IMR-90 (cell line): ENCODE measurements around the gene CCDC138. TPM values are rescaled to one million over a fixed set of nuclear protein-coding genes. Genes with fewer than 3 reads are reported as not detected.

Experiments used
- ATAC-seq: fragments of 200-7000 bp; cut with Tn5 transposase; 2 replicates; pipeline ENCODE4 v1.9.1; 2020; ENCODE audit warnings: low read depth, mild to moderate bottlenecking, moderate library complexity
- BruUV-seq: library from RNA; stranded (reverse); fragments of 400-500 nt; replicated peaks from 2 replicates; lab custom pipeline; 2021; lab: Mats Ljungman, UMichigan
- CTCF ChIA-PET: fragments of 300-600 bp; formaldehyde crosslinking; extraction: SDS; loops from one replicate; lab custom pipeline; 2021; ENCODE audit warnings: antibody characterized with exemption; lab: Yijun Ruan, JAX
- POLR2A ChIA-PET: fragments of 300-600 bp; sonication (Branson Sonifier 250); formaldehyde crosslinking; loops from one replicate; lab custom pipeline; 2022; ENCODE audit warnings: antibody characterized with exemption; ENCODE audit not compliant: unreplicated experiment; lab: Charles Lee
- DNase-seq: peaks from one replicate; pipeline ENCODE4 v3.0.0; 2013
- H2AFZ ChIP-seq: replicated peaks from 2 replicates; pipeline ENCODE3; 2013; ENCODE audit warnings: low read length, mild to moderate bottlenecking; ENCODE audit not compliant: poor library complexity
- H2AK5ac ChIP-seq: 2 replicates; pipeline ENCODE4 v1.6.1; 2013; ENCODE audit warnings: low read depth, low read length, inconsistent platforms
- H2AK9ac ChIP-seq: replicated peaks from 2 replicates; pipeline ENCODE3; 2013; ENCODE audit warnings: mild to moderate bottlenecking, low read depth, low read length, moderate library complexity; ENCODE audit not compliant: poor library complexity
- H2BK120ac ChIP-seq: 2 replicates; pipeline ENCODE4 v1.6.1; 2013; ENCODE audit warnings: low read depth, low read length, inconsistent platforms
- H2BK15ac ChIP-seq: 3 replicates; pipeline ENCODE4 v1.6.1; 2013; ENCODE audit warnings: low read depth, low read length, inconsistent platforms
- H2BK20ac ChIP-seq: 2 replicates; pipeline ENCODE4 v1.6.1; 2013; ENCODE audit warnings: low read depth, mild to moderate bottlenecking, inconsistent platforms, low read length, moderate library complexity
- H2BK5ac ChIP-seq: 2 replicates; pipeline ENCODE4 v1.6.1; 2013; ENCODE audit warnings: mild to moderate bottlenecking, low read depth, low read length, inconsistent platforms; ENCODE audit not compliant: poor library complexity, severe bottlenecking
- H3K14ac ChIP-seq: replicated peaks from 2 replicates; pipeline ENCODE4 v1.6.1; 2013; ENCODE audit warnings: low read depth, low read length, inconsistent platforms
- H3K18ac ChIP-seq: 2 replicates; pipeline ENCODE4 v1.6.1; 2013; ENCODE audit warnings: low read depth, low read length, control low read depth
- H3K23ac ChIP-seq: 2 replicates; pipeline ENCODE4 v1.6.1; 2013; ENCODE audit warnings: low read depth, low read length, inconsistent platforms
- H3K27ac ChIP-seq: 2 replicates; pipeline ENCODE4 v1.5.1; 2013; ENCODE audit warnings: mild to moderate bottlenecking, control low read depth, low read length; ENCODE audit not compliant: insufficient read depth
- H3K27me3 ChIP-seq: 2 replicates; pipeline ENCODE4 v1.6.1; 2013; ENCODE audit warnings: low read length; ENCODE audit not compliant: control insufficient read depth, insufficient read depth
- H3K36me3 ChIP-seq: 2 replicates; pipeline ENCODE4 v1.6.1; 2013; ENCODE audit warnings: low read length, mixed read lengths; ENCODE audit not compliant: control insufficient read depth, insufficient read depth
- H3K4ac ChIP-seq: 2 replicates; pipeline ENCODE4 v1.6.1; 2013; ENCODE audit warnings: low read depth, low read length, inconsistent platforms
- H3K4me1 ChIP-seq: 2 replicates; pipeline ENCODE4 v1.6.1; 2013; ENCODE audit warnings: low read length, mixed read lengths; ENCODE audit not compliant: control insufficient read depth, insufficient read depth
- H3K4me2 ChIP-seq: 2 replicates; pipeline ENCODE4 v1.6.1; 2013; ENCODE audit warnings: low read depth, mild to moderate bottlenecking, control low read depth, low read length, moderate library complexity
- H3K4me3 ChIP-seq: 2 replicates; pipeline ENCODE4 v1.5.1; 2013; ENCODE audit warnings: low read depth, mild to moderate bottlenecking, control low read depth, low read length, moderate library complexity; ENCODE audit not compliant: insufficient read depth
- H3K56ac ChIP-seq: 2 replicates; pipeline ENCODE4 v1.6.1; 2013; ENCODE audit warnings: low read length, inconsistent platforms; ENCODE audit not compliant: insufficient read depth; ENCODE audit errors: extremely low read depth
- H3K79me1 ChIP-seq, 2 experiments: 2 replicates each; pipeline ENCODE4 v1.6.1; 2013; ENCODE audit warnings: low read length in 2 of 2, inconsistent platforms in 1 of 2, low read depth in 1 of 2
- H3K9ac ChIP-seq: 2 replicates; pipeline ENCODE4 v1.6.1; 2013; ENCODE audit warnings: low read depth, low read length, control low read depth
- H3K9me1 ChIP-seq: 2 replicates; pipeline ENCODE4 v1.6.1; 2013; ENCODE audit warnings: low read length, inconsistent platforms; ENCODE audit not compliant: insufficient read depth
- H3K9me3 ChIP-seq: 2 replicates; pipeline ENCODE4 v1.6.1; 2013; ENCODE audit warnings: low read length; ENCODE audit not compliant: control insufficient read depth, insufficient read depth
- H4K20me1 ChIP-seq: 2 replicates; pipeline ENCODE4 v1.6.1; 2013; ENCODE audit warnings: low read length, inconsistent platforms; ENCODE audit not compliant: insufficient read depth
- H4K5ac ChIP-seq: 2 replicates; pipeline ENCODE4 v1.6.1; 2013; ENCODE audit warnings: mild to moderate bottlenecking, low read depth, low read length, control low read depth
- H4K8ac ChIP-seq, 2 experiments: 2 replicates each; pipeline ENCODE4 v1.6.1; 2013; ENCODE audit warnings: low read depth in 2 of 2, low read length in 2 of 2, control low read depth in 1 of 2, inconsistent platforms in 1 of 2
- H4K91ac ChIP-seq: 2 replicates; pipeline ENCODE4 v1.6.1; 2013; ENCODE audit warnings: low read depth, low read length, inconsistent platforms; ENCODE audit not compliant: insufficient read depth
- BHLHE40 ChIP-seq: fragments of 150-350 bp; IDR thresholded peaks from 2 replicates; pipeline ENCODE4 v1.6.1; 2016; ENCODE audit warnings: mild to moderate bottlenecking, low read depth, low read length
- CEBPB ChIP-seq: IDR thresholded peaks from 2 replicates; pipeline ENCODE4 v1.6.1; 2012; ENCODE audit warnings: low read depth, low read length, improper control_type of control experiment
- CHD1 ChIP-seq: IDR thresholded peaks from 2 replicates; pipeline ENCODE4 v1.6.1; 2012; ENCODE audit warnings: low read depth, low read length, improper control_type of control experiment
- CTCF ChIP-seq: conservative IDR thresholded peaks from 2 replicates; pipeline ENCODE4 v1.5.1; 2012; ENCODE audit warnings: mild to moderate bottlenecking, low read depth, low read length, improper control_type of control experiment
- ELK1 ChIP-seq: fragments of 150-350 bp; IDR thresholded peaks from 2 replicates; pipeline ENCODE4 v1.6.1; 2016; ENCODE audit warnings: low read depth, mild to moderate bottlenecking, low read length, moderate library complexity, borderline replicate concordance
- FOS ChIP-seq: fragments of 150-350 bp; IDR thresholded peaks from 2 replicates; pipeline ENCODE4 v1.6.1; 2016; ENCODE audit warnings: low read depth, low read length
- MAFK ChIP-seq: IDR thresholded peaks from 2 replicates; pipeline ENCODE4 v1.6.1; 2012; ENCODE audit warnings: low read depth, low read length, improper control_type of control experiment
- MAZ ChIP-seq: IDR thresholded peaks from 2 replicates; pipeline ENCODE4 v1.6.1; 2012; ENCODE audit warnings: low read depth, mild to moderate bottlenecking, low read length, improper control_type of control experiment, moderate library complexity, borderline replicate concordance
- MXI1 ChIP-seq: IDR thresholded peaks from 2 replicates; pipeline ENCODE4 v1.6.1; 2012; ENCODE audit warnings: low read depth, mild to moderate bottlenecking, low read length, moderate library complexity, borderline replicate concordance
- NFE2L2 ChIP-seq: fragments of 150-350 bp; IDR thresholded peaks from 2 replicates; pipeline ENCODE4 v1.6.1; 2016; ENCODE audit warnings: low read depth, mild to moderate bottlenecking, low read length
- POLR2A ChIP-seq: IDR thresholded peaks from 2 replicates; pipeline ENCODE4 v1.6.1; 2012; ENCODE audit warnings: mild to moderate bottlenecking, low read depth, low read length
- RAD21 ChIP-seq: IDR thresholded peaks from 2 replicates; pipeline ENCODE4 v1.6.1; 2012; ENCODE audit warnings: low read length, improper control_type of control experiment
- RCOR1 ChIP-seq: IDR thresholded peaks from 2 replicates; pipeline ENCODE4 v1.6.1; 2012; ENCODE audit warnings: mild to moderate bottlenecking, low read length, improper control_type of control experiment; ENCODE audit not compliant: insufficient replicate concordance
- RFX5 ChIP-seq: IDR thresholded peaks from 2 replicates; pipeline ENCODE4 v1.8.0; 2012; ENCODE audit warnings: low read depth, mild to moderate bottlenecking, low read length, moderate library complexity
- SMC3 ChIP-seq: fragments of 150-350 bp; IDR thresholded peaks from 2 replicates; pipeline ENCODE4 v1.6.1; 2016; ENCODE audit warnings: low read depth, mild to moderate bottlenecking, antibody characterized with exemption, low read length, moderate library complexity
- USF2 ChIP-seq: fragments of 150-350 bp; IDR thresholded peaks from 2 replicates; pipeline ENCODE4 v1.6.1; 2017; ENCODE audit warnings: mild to moderate bottlenecking, antibody characterized with exemption, low read length, low read depth
- WGBS, 2 experiments: methylation state at CpG; one replicate each; pipeline versions ENCODE4 v1.1.5 to v1.1.7; 2013; ENCODE audit warnings: missing lambda C conversion rate in 2 of 2; ENCODE audit not compliant: insufficient read length in 1 of 2; ENCODE audit errors: extremely low coverage in 2 of 2; 5-methylcytosine and 5-hydroxymethylcytosine counted together
- dilution Hi-C: fragments of 300-500 bp; cut with HindIII; formaldehyde crosslinking; loops from one replicate; pipeline ENCODE4 v1.14.3; 2018; ENCODE audit warnings: low sequenced_read_pairs; ENCODE audit not compliant: unreplicated experiment
- in situ Hi-C: fragments of 300-500 bp; cut with MboI; formaldehyde crosslinking; loops from 3 replicates; pipeline ENCODE4 v1.14.3; 2019; ENCODE audit warnings: low sequenced_read_pairs, inconsistent platforms, mixed read lengths
- intact Hi-C: fragments of 100-400 bp; cut with micrococcal nuclease; formaldehyde crosslinking; loops from 2 replicates; pipeline ENCODE4 v1.10.0; 2022
- polyA plus RNA-seq, 3 experiments: library from polyadenylated mRNA; depleted of rRNA; stranded (reverse); fragments of >200 nt; gene quantifications; 2 replicates each; pipeline ENCODE4 v1.2.3, GENCODE V29; 2012; ENCODE audit warnings: low replicate concordance in 1 of 3
- total RNA-seq: library from RNA; depleted of rRNA; stranded (reverse); fragments of >200 nt; gene quantifications from 2 replicates; pipeline ENCODE4 v1.2.3, GENCODE V29; 2012

The CCDC138 gene
- total and polyA plus RNA-seq, 2 of the 4 experiments (the other 2 are of a cell fraction), result 1.5 to 2.9 TPM

GRCh38 chr2:108904680-108905079, 118.1 kb downstream of the CCDC138 start:
- CTCF ChIA-PET, result interaction anchor here (1.2 kb wide), 1 partner anchor 10 kb away, joined by 3 read pairs; no protein-coding TSS in a partner anchor

More at GRCh38 chr2:108904680-108905079, 118.1 kb downstream of the CCDC138 start:
- H3K4ac ChIP-seq, result no peak overlapping the region
- H4K20me1 ChIP-seq, result no peaks in the 10 kb centered on the region
- no peaks in the 10 kb centered on the region for H3K4me1 ChIP-seq
- no peak for ATAC-seq
- no peak overlapping the region for H3K27ac ChIP-seq
- no CpG with 5 or more reads among the region's 3 CpGs for WGBS, 2 experiments
- H3K4me3 ChIP-seq, result no peak overlapping the region
- POLR2A ChIA-PET, result no interaction called here
- no peak overlapping the region for H3K4me2 ChIP-seq
- intact Hi-C loops, result no loop called here
- no peak for DNase-seq
- TF ChIP-seq RFX5, result no peak
- TF ChIP-seq MAZ, result no peak
- no peak for TF ChIP-seq CTCF
- no peak for TF ChIP-seq MAFK
- no peak for TF ChIP-seq POLR2A
- TF ChIP-seq MXI1, result no peak
- TF ChIP-seq USF2, result no peak
- TF ChIP-seq FOS, result no peak
- no peak for TF ChIP-seq CEBPB
- TF ChIP-seq BHLHE40, result no peak
- no peak for TF ChIP-seq RCOR1
- no peak for TF ChIP-seq ELK1
- no peak for TF ChIP-seq NFE2L2
- no peak for TF ChIP-seq RAD21
- no peak for TF ChIP-seq CHD1
- TF ChIP-seq SMC3, result no peak
- H2BK15ac ChIP-seq, result no peak overlapping the region
- no peaks in the 10 kb centered on the region for H3K36me3 ChIP-seq
- no peak overlapping the region for H3K18ac ChIP-seq
- no peak overlapping the region for H2BK5ac ChIP-seq
- H2AK5ac ChIP-seq, result no peak overlapping the region
- in situ Hi-C loops, result no loop called here
- no peak overlapping the region for H2BK20ac ChIP-seq
- no peak overlapping the region for H4K5ac ChIP-seq
- no peak overlapping the region for H2AK9ac ChIP-seq
- H3K79me1 ChIP-seq, result no peaks in the 10 kb centered on the region
- no peak overlapping the region for H4K8ac ChIP-seq
- H3K23ac ChIP-seq, result no peak overlapping the region
- no peak overlapping the region for H3K56ac ChIP-seq
- dilution Hi-C loops, result no loop called here
- no peak overlapping the region for H4K91ac ChIP-seq
- H2BK120ac ChIP-seq, result no peak overlapping the region
- no peaks in the 10 kb centered on the region for H3K9me1 ChIP-seq
- BruUV-seq, result no TSS peak
- H3K14ac ChIP-seq, result no peak overlapping the region
- H2AFZ ChIP-seq, result no peak overlapping the region
- peaks cover 25% of the 10 kb centered on the region for H3K27me3 ChIP-seq
- no peak overlapping the region for H3K9ac ChIP-seq
- no peaks in the 10 kb centered on the region for H3K9me3 ChIP-seq
